Trophoblast cell (in vitro differentiated cells and primary cell): ENCODE data around the gene CEACAM6.
A peak's percentile ranks its signal among the peaks of the same experiment; 100 is the strongest.
"Not testable (repeated sequence)": the region's sequence is repeated elsewhere in the genome, so short reads cannot be mapped to it uniquely, and the experiment has no call there.

ENCODE experiments used
- DNase-seq, 2 donors: peaks; one replicate each; pipeline ENCODE4 v3.0.0-alpha.2; 2016
- H2AFZ ChIP-seq: 2 replicates; pipeline ENCODE4 v1.6.1; 2013; ENCODE audit warnings: low read length, moderate library complexity, mild to moderate bottlenecking; ENCODE audit not compliant: insufficient read depth, poor library complexity
- H2AK5ac ChIP-seq: 2 replicates; pipeline ENCODE4 v1.6.1; 2013; ENCODE audit warnings: mild to moderate bottlenecking, low read length
- H2BK120ac ChIP-seq: 2 replicates; pipeline ENCODE4 v1.6.1; 2013; ENCODE audit warnings: low read length, mild to moderate bottlenecking, moderate library complexity; ENCODE audit not compliant: insufficient read depth, poor library complexity
- H2BK12ac ChIP-seq: 2 replicates; pipeline ENCODE4 v1.6.1; 2013; ENCODE audit warnings: mild to moderate bottlenecking, low read length, moderate library complexity
- H2BK5ac ChIP-seq: 2 replicates; pipeline ENCODE4 v1.6.1; 2013; ENCODE audit warnings: low read length, low read depth, moderate library complexity, mild to moderate bottlenecking; ENCODE audit not compliant: poor library complexity
- H3K14ac ChIP-seq: 2 replicates; pipeline ENCODE4 v1.6.1; 2013; ENCODE audit warnings: mild to moderate bottlenecking, low read length
- H3K18ac ChIP-seq: 2 replicates; pipeline ENCODE4 v1.6.1; 2013; ENCODE audit warnings: mild to moderate bottlenecking, low read length
- H3K23ac ChIP-seq: 2 replicates; pipeline ENCODE4 v1.6.1; 2013; ENCODE audit warnings: low read length
- H3K27ac ChIP-seq: 2 replicates; pipeline ENCODE4 v1.5.1; 2013; ENCODE audit warnings: low read depth, mild to moderate bottlenecking, inconsistent platforms, low read length, moderate library complexity
- H3K27me3 ChIP-seq: 2 replicates; pipeline ENCODE4 v1.6.1; 2013; ENCODE audit warnings: inconsistent platforms, mild to moderate bottlenecking, low read length, moderate library complexity; ENCODE audit not compliant: insufficient read depth
- H3K36me3 ChIP-seq, 2 experiments: 1 replicate in 1 of 2; 2 replicates in 1 of 2; pipeline ENCODE4 v1.6.1; 2013; ENCODE audit warnings: low read length in 2 of 2, mild to moderate bottlenecking in 2 of 2, moderate library complexity in 1 of 2; ENCODE audit not compliant: insufficient read depth in 2 of 2, control insufficient read depth in 1 of 2
- H3K4ac ChIP-seq: 2 replicates; pipeline ENCODE4 v1.6.1; 2013; ENCODE audit warnings: low read depth, mild to moderate bottlenecking, low read length, moderate library complexity
- H3K4me1 ChIP-seq, 2 experiments: 1 replicate in 1 of 2; 2 replicates in 1 of 2; pipeline ENCODE4 v1.6.1; 2013; ENCODE audit warnings: low read length in 2 of 2, mild to moderate bottlenecking in 2 of 2, moderate library complexity in 1 of 2; ENCODE audit not compliant: insufficient read depth in 2 of 2, control insufficient read depth in 1 of 2
- H3K4me2 ChIP-seq: 2 replicates; pipeline ENCODE4 v1.6.1; 2013; ENCODE audit warnings: inconsistent platforms, mild to moderate bottlenecking, low read length, moderate library complexity
- H3K4me3 ChIP-seq: 2 replicates; pipeline ENCODE4 v1.5.1; 2013; ENCODE audit warnings: mild to moderate bottlenecking, low read depth, low read length, inconsistent platforms
- H3K79me1 ChIP-seq: one replicate; pipeline ENCODE4 v1.6.1; 2013; ENCODE audit warnings: low read length
- H3K79me2 ChIP-seq: 2 replicates; pipeline ENCODE4 v1.6.1; 2013; ENCODE audit warnings: low read length, mild to moderate bottlenecking; ENCODE audit not compliant: control insufficient read depth, insufficient read depth, poor library complexity
- H3K9ac ChIP-seq: 2 replicates; pipeline ENCODE4 v1.6.1; 2013; ENCODE audit warnings: mild to moderate bottlenecking, low read length
- H3K9me3 ChIP-seq: 2 replicates; pipeline ENCODE4 v1.6.1; 2013; ENCODE audit warnings: low read depth, mild to moderate bottlenecking, control low read depth, inconsistent platforms, low read length; ENCODE audit not compliant: insufficient read depth
- H4K12ac ChIP-seq: 2 replicates; pipeline ENCODE4 v1.6.1; 2013; ENCODE audit warnings: low read depth, mild to moderate bottlenecking, low read length, moderate library complexity
- H4K8ac ChIP-seq: 2 replicates; pipeline ENCODE4 v1.6.1; 2013; ENCODE audit warnings: low read depth, mild to moderate bottlenecking, low read length, moderate library complexity
- H4K91ac ChIP-seq: one replicate; pipeline ENCODE4 v1.6.1; 2013; ENCODE audit warnings: low read depth, mild to moderate bottlenecking, low read length, moderate library complexity
- WGBS: extraction: QIAGEN DNeasy Blood & Tissue Kit; methylation state at CpG from one replicate; pipeline ENCODE4 v1.1.7; 2013; ENCODE audit warnings: missing lambda C conversion rate; ENCODE audit not compliant: insufficient read length, insufficient coverage; ENCODE audit errors: extremely low coverage; 5-methylcytosine and 5-hydroxymethylcytosine counted together

The CEACAM6 gene

DNA sequence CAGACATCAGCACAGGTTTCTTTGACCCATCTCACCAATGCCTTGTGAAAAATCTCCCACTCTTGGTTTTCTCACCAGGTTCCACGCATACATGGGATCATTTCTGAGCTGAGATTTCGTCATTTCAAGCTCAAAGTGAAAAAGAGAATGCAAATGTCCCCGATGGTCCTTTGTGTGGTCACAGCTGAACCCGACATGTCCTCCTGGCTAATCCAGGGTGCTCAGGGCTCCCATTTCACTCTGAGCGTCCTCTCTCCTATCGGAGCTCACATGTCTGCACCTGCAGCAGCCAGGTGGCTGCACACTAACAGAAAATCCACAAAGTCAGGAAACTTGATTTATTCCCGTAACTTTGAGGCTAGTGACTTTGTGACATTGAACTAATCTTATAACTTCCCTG, 31.7 kb downstream of the CEACAM6 start:
- Histone ChIP-seq H3K79me2 (no peaks in the 10 kb centered on the region), H3K4me3 (no peak overlapping the region), H2AFZ (no peak overlapping the region), H3K18ac (no peak overlapping the region), H4K12ac (no peak overlapping the region), H3K27me3 (no peaks in the 10 kb centered on the region), H2BK5ac (no peak overlapping the region), H2AK5ac (no peak overlapping the region), H3K4ac (no peak overlapping the region), H2BK12ac (no peak overlapping the region), H3K4me1 (no peaks in the 10 kb centered on the region), H3K9ac (no peak overlapping the region), H3K36me3 (no peaks in the 10 kb centered on the region), H4K91ac (no peak overlapping the region), H3K14ac (no peak overlapping the region), H3K23ac (no peak overlapping the region), H2BK120ac (no peak overlapping the region), H3K27ac (no peak overlapping the region), H3K4me2 (no peak overlapping the region), H3K9me3 (no peaks in the 10 kb centered on the region), H3K79me1 (no peaks in the 10 kb centered on the region), H4K8ac (no peak overlapping the region)
- no CpG with 5 or more reads among the region's 7 CpGs for WGBS
- no peak for DNase-seq

GRCh38 chr19:41788518-41788917, 33.2 kb downstream of the CEACAM6 start:
- H2AFZ ChIP-seq, H3K4me3 ChIP-seq, H3K9me3 ChIP-seq, H4K12ac ChIP-seq, H3K4me1 ChIP-seq, H2BK12ac ChIP-seq, H3K18ac ChIP-seq, H3K14ac ChIP-seq, H3K27me3 ChIP-seq, H3K4me2 ChIP-seq, H3K79me1 ChIP-seq, H4K91ac ChIP-seq, H3K36me3 ChIP-seq, H4K8ac ChIP-seq, H3K27ac ChIP-seq, H3K23ac ChIP-seq, H3K79me2 ChIP-seq, H2BK120ac ChIP-seq, H3K9ac ChIP-seq, H3K4ac ChIP-seq, H2BK5ac ChIP-seq, DNase-seq, H2AK5ac ChIP-seq: not testable (repeated sequence)
- WGBS, result no CpG with 5 or more reads among the region's 1 CpG

GRCh38 chr19:41789053-41789452, 33.7 kb downstream of the CEACAM6 start:
- H4K91ac ChIP-seq, H3K27ac ChIP-seq, DNase-seq, H4K8ac ChIP-seq, H4K12ac ChIP-seq, H3K36me3 ChIP-seq, H3K79me1 ChIP-seq, H2BK5ac ChIP-seq, H2BK120ac ChIP-seq, H3K79me2 ChIP-seq, H3K18ac ChIP-seq, H2AFZ ChIP-seq, H3K4me2 ChIP-seq, H3K27me3 ChIP-seq, H3K14ac ChIP-seq, H3K9ac ChIP-seq, H2BK12ac ChIP-seq, H3K9me3 ChIP-seq, H3K4ac ChIP-seq, H3K23ac ChIP-seq, H3K4me3 ChIP-seq, H3K4me1 ChIP-seq, H2AK5ac ChIP-seq: not testable (repeated sequence)
- no CpG with 5 or more reads among the region's 5 CpGs for WGBS

DNA sequence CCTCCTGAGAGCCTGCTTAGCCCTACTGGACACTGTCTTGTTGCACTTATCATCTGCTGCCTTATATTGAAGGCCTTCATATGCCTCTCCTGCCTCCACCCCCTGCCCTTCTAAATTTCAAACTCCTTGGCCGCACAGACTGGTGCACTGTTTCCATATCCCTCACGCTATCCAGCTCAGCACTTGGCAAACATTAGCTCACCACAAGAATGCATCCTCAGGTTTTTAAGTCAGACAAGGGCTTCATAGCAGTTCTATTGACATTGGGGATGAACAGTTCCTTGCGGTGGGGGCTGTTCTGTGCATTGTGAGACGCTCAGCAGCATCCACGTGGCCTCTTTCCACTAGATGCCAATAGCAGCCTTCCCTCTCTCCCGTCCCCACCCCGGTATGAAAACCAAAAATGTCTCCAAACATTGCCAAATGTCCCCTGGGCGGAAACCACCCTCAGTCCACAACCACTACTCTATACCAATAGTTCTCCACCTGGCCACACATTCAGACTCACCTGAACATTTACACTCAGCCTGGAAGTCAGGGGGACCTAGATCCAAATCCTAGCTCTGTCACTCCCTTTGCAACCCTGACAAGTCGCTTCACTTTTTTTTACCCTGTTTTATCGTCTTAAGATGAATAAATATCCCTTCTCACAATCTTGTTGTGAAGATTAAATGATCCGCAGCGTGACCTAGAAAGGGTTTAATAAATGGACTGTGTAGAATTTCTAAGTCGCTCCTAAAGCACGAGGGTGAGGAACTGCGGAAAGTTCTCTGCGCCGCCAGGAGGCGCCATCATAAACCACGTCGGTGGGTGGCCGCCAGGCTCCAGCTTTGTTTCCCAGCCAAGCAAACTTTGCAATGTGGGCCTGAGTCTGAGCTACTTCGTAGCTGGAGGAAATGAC, 37.4 kb downstream of the CEACAM6 start:
- H2AFZ ChIP-seq, result no peak overlapping the region
- no peak overlapping the region for H3K23ac ChIP-seq
- H2AK5ac ChIP-seq, result no peak overlapping the region
- H3K4me2 ChIP-seq, result no peak overlapping the region
- H3K9me3 ChIP-seq, result no peaks in the 10 kb centered on the region
- H3K14ac ChIP-seq, result no peak overlapping the region
- no peaks in the 10 kb centered on the region for H3K79me1 ChIP-seq
- no peak overlapping the region for H3K9ac ChIP-seq
- DNase-seq, result peak; percentile 15 to 45
- no peaks in the 10 kb centered on the region for H3K79me2 ChIP-seq
- no peak overlapping the region for H2BK12ac ChIP-seq
- H3K4me1 ChIP-seq, result no peaks in the 10 kb centered on the region
- H3K4ac ChIP-seq, result no peak overlapping the region
- no peak overlapping the region for H3K27ac ChIP-seq
- H2BK120ac ChIP-seq, result no peak overlapping the region
- no peak overlapping the region for H4K8ac ChIP-seq
- no peaks in the 10 kb centered on the region for H3K36me3 ChIP-seq
- no peaks in the 10 kb centered on the region for H3K27me3 ChIP-seq
- no peak overlapping the region for H2BK5ac ChIP-seq
- no peak overlapping the region for H4K12ac ChIP-seq
- WGBS, result no CpG with 5 or more reads among the region's 22 CpGs
- H4K91ac ChIP-seq, result no peak overlapping the region
- H3K4me3 ChIP-seq, result no peak overlapping the region
- no peak overlapping the region for H3K18ac ChIP-seq
